ENCODE results near the gene APH1B.
"Not testable (repeated sequence)": the region's sequence is repeated elsewhere in the genome, so short reads cannot be mapped to it uniquely, and the experiment has no call there.

APH1B gene

GRCh38 chr15:63296195-63296594, 18.8 kb downstream of the APH1B start:
- DNase-seq (ENCODE audit: low spot score), result no peak

GRCh38 chr15:63299943-63300575, 22.7 kb downstream of the APH1B start:
- DNase-seq (ENCODE audit: low spot score), result no peak

- DNase-seq (ENCODE audit: low spot score), result no peak
Observed at GRCh38 chr15:63301088-63301487, 23.7 kb downstream of the APH1B start.

- no peak for DNase-seq (ENCODE audit: low spot score)
Observed at GRCh38 chr15:63305260-63305659, 27.9 kb downstream of the APH1B start.

GRCh38 chr15:63306492-63307073, 29.2 kb downstream of the APH1B start:
- DNase-seq (ENCODE audit: low spot score), result no peak

GRCh38 chr15:63308491-63308890, 31.1 kb downstream of the APH1B start:
- no peak for DNase-seq (ENCODE audit: low spot score)

- no peak for DNase-seq (ENCODE audit: low spot score)
Observed at GRCh38 chr15:63308947-63309346, 31.5 kb downstream of the APH1B start.

- DNase-seq (ENCODE audit: low spot score), result no peak
Observed at GRCh38 chr15:63310646-63311045, 33.2 kb downstream of the APH1B start.

- no peak for DNase-seq (ENCODE audit: low spot score)
Observed at GRCh38 chr15:63312286-63312685, 34.9 kb downstream of the APH1B start.

GRCh38 chr15:63313825-63314224, 36.4 kb downstream of the APH1B start:
- DNase-seq (ENCODE audit: low spot score), result no peak

- DNase-seq (ENCODE audit: low spot score), result no peak
Observed at GRCh38 chr15:63314409-63314808, 37.0 kb downstream of the APH1B start.

GRCh38 chr15:63318344-63318743, 40.9 kb downstream of the APH1B start:
- DNase-seq (ENCODE audit: low spot score), result no peak

GRCh38 chr15:63319065-63319464, 41.7 kb downstream of the APH1B start:
- no peak for DNase-seq (ENCODE audit: low spot score)

- not testable (repeated sequence) for DNase-seq (ENCODE audit: low spot score)
Observed at GRCh38 chr15:63320446-63320845, 43.0 kb downstream of the APH1B start.

GRCh38 chr15:63320981-63321380, 43.6 kb downstream of the APH1B start:
- not testable (repeated sequence) for DNase-seq (ENCODE audit: low spot score)

- DNase-seq (ENCODE audit: low spot score), result no peak
Observed at GRCh38 chr15:63321462-63321861, 44.1 kb downstream of the APH1B start.

- no peak for DNase-seq (ENCODE audit: low spot score)
Observed at GRCh38 chr15:63322541-63322940, 45.1 kb downstream of the APH1B start.

- DNase-seq (ENCODE audit: low spot score), result peak; percentile 36
Observed at GRCh38 chr15:63323798-63324563, 46.6 kb downstream of the APH1B start.

- no peak for DNase-seq (ENCODE audit: low spot score)
Observed at GRCh38 chr15:63324770-63325169, 47.4 kb downstream of the APH1B start.

- DNase-seq (ENCODE audit: low spot score), result no peak
Observed at GRCh38 chr15:63327648-63328421, 50.4 kb downstream of the APH1B start.

- no peak for DNase-seq (ENCODE audit: low spot score)
Observed at GRCh38 chr15:63329567-63330350, 52.4 kb downstream of the APH1B start.

- no peak for DNase-seq (ENCODE audit: low spot score)
Observed at GRCh38 chr15:63330926-63331325, 53.5 kb downstream of the APH1B start.

Data from pons (tissue), 1 donor.